Measurements from ENCODE around the gene NFE2. TPM values are rescaled to one million over a fixed set of nuclear protein-coding genes. Genes with fewer than 3 reads are reported as not detected.
A peak's percentile ranks its signal among the peaks of the same experiment; 100 is the strongest.
"Not testable (repeated sequence)": the region's sequence is repeated elsewhere in the genome, so short reads cannot be mapped to it uniquely, and the experiment has no call there.

The NFE2 gene
- total and polyA plus RNA-seq, 2 donors = 0.34 to 0.63 TPM

- WGBS = 71% methylated on average over 6 of the region's 6 CpGs
- Histone ChIP-seq H3K36me3 (ENCODE audit: insufficient read depth) (peaks cover 2% of the 10 kb centered on the region), H3K4me1 (ENCODE audit: insufficient read depth) (peaks cover 2% of the 10 kb centered on the region), H3K4me3 (ENCODE audit: low read depth, low read length) (no peak overlapping the region), H3K27ac (ENCODE audit: low read depth) (no peak overlapping the region)
- no peak for DNase-seq (ENCODE audit: extremely low spot score)
Observed at GRCh38 chr12:54328595-54329337, 28.0 kb upstream of the NFE2 start.

GRCh38 chr12:54325442-54326109 lies 24.8 kb upstream of the NFE2 start:
- peak overlapping the region; percentile 76 for H3K27ac ChIP-seq (ENCODE audit: low read depth)
- DNase-seq (ENCODE audit: extremely low spot score); H3K36me3 ChIP-seq (ENCODE audit: insufficient read depth); H3K4me1 ChIP-seq (ENCODE audit: insufficient read depth): not testable (repeated sequence)
- peak overlapping the region; percentile 60 for H3K4me3 ChIP-seq (ENCODE audit: low read depth, low read length)
- WGBS = 43% methylated on average over 22 of the region's 22 CpGs

GRCh38 chr12:54324617-54325441 lies 24.0 kb upstream of the NFE2 start, which contains the start of gene COPZ1:
Gene COPZ1, plus strand, starts transcription at chr12:54325131. Its CDS starts 33 bp downstream, at chr12:54325164.
- under 1% methylated on average over 34 of the region's 34 CpGs for WGBS

GRCh38 chr12:54321363-54321762 lies 20.5 kb upstream of the NFE2 start:
- WGBS = 86% methylated on average over 5 of the region's 5 CpGs
- no peaks in the 10 kb centered on the region for H3K4me1 ChIP-seq (ENCODE audit: insufficient read depth)
- no peak overlapping the region for H3K27ac ChIP-seq (ENCODE audit: low read depth)
- H3K36me3 ChIP-seq (ENCODE audit: insufficient read depth) = no peaks in the 10 kb centered on the region
- DNase-seq (ENCODE audit: extremely low spot score) = no peak
- no peak overlapping the region for H3K4me3 ChIP-seq (ENCODE audit: low read depth, low read length)

More at GRCh38 chr12:54324617-54325441, 24.0 kb upstream of the NFE2 start, which contains the start of gene COPZ1:
- peak; percentile 99 for DNase-seq (ENCODE audit: extremely low spot score)
- Histone ChIP-seq H3K27ac (ENCODE audit: low read depth) (peak within 1 kb of the TSS; percentile 76), H3K36me3 (ENCODE audit: insufficient read depth) (no peaks in the 10 kb centered on the region), H3K4me1 (ENCODE audit: insufficient read depth) (no peaks in the 10 kb centered on the region), H3K4me3 (ENCODE audit: low read depth, low read length) (peak within 1 kb of the TSS; percentile 60)

- 92% methylated on average over 7 of the region's 7 CpGs for WGBS
- DNase-seq (ENCODE audit: extremely low spot score); H3K27ac ChIP-seq (ENCODE audit: low read depth); H3K4me1 ChIP-seq (ENCODE audit: insufficient read depth); H3K4me3 ChIP-seq (ENCODE audit: low read depth, low read length); H3K36me3 ChIP-seq (ENCODE audit: insufficient read depth): not testable (repeated sequence)
Observed at GRCh38 chr12:54312309-54312708, 11.5 kb upstream of the NFE2 start.

- H3K27ac ChIP-seq (ENCODE audit: low read depth) = no peak overlapping the region
- H3K4me1 ChIP-seq (ENCODE audit: insufficient read depth) = no peaks in the 10 kb centered on the region
- no peaks in the 10 kb centered on the region for H3K36me3 ChIP-seq (ENCODE audit: insufficient read depth)
- no peak overlapping the region for H3K4me3 ChIP-seq (ENCODE audit: low read depth, low read length)
- 63% methylated on average over 2 of the region's 2 CpGs for WGBS
- DNase-seq (ENCODE audit: extremely low spot score) = no peak
Observed at GRCh38 chr12:54311051-54311450, 10.2 kb upstream of the NFE2 start.

GRCh38 chr12:54306925-54307741 lies 6.3 kb upstream of the NFE2 start:
- no peak overlapping the region for H3K4me3 ChIP-seq (ENCODE audit: low read depth, low read length)
- DNase-seq (ENCODE audit: extremely low spot score) = peak; percentile 42
- no peaks in the 10 kb centered on the region for H3K36me3 ChIP-seq (ENCODE audit: insufficient read depth)
- no peak overlapping the region for H3K27ac ChIP-seq (ENCODE audit: low read depth)
- no peaks in the 10 kb centered on the region for H3K4me1 ChIP-seq (ENCODE audit: insufficient read depth)
- WGBS = 59% methylated on average over 8 of the region's 8 CpGs

- Histone ChIP-seq H3K4me3 (ENCODE audit: low read depth, low read length) (no peak overlapping the region), H3K36me3 (ENCODE audit: insufficient read depth) (no peaks in the 10 kb centered on the region), H3K4me1 (ENCODE audit: insufficient read depth) (no peaks in the 10 kb centered on the region), H3K27ac (ENCODE audit: low read depth) (no peak overlapping the region)
- no peak for DNase-seq (ENCODE audit: extremely low spot score)
- 19% methylated on average over 12 of the region's 12 CpGs for WGBS
Observed at GRCh38 chr12:54304187-54304810, 3.5 kb upstream of the NFE2 start.

- no peak for DNase-seq (ENCODE audit: extremely low spot score)
- Histone ChIP-seq H3K36me3 (ENCODE audit: insufficient read depth) (no peaks in the 10 kb centered on the region), H3K27ac (ENCODE audit: low read depth) (no peak overlapping the region), H3K4me1 (ENCODE audit: insufficient read depth) (no peaks in the 10 kb centered on the region), H3K4me3 (ENCODE audit: low read depth, low read length) (no peak overlapping the region)
Observed at GRCh38 chr12:54303640-54304039, 2.8 kb upstream of the NFE2 start.

- WGBS = 78% methylated on average over 1 of the region's 1 CpG
- Histone ChIP-seq H3K27ac (ENCODE audit: low read depth) (no peak overlapping the region), H3K36me3 (ENCODE audit: insufficient read depth) (no peaks in the 10 kb centered on the region), H3K4me1 (ENCODE audit: insufficient read depth) (no peaks in the 10 kb centered on the region), H3K4me3 (ENCODE audit: low read depth, low read length) (no peak overlapping the region)
- no peak for DNase-seq (ENCODE audit: extremely low spot score)
Observed at GRCh38 chr12:54301428-54302048, 723 bp upstream of the NFE2 start.

GRCh38 chr12:54300225-54300731 lies 537 bp downstream of the NFE2 start:
- WGBS = 41% methylated on average over 3 of the region's 3 CpGs
- no peak overlapping the region for H3K27ac ChIP-seq (ENCODE audit: low read depth)
- no peak for DNase-seq (ENCODE audit: extremely low spot score)
- H3K4me3 ChIP-seq (ENCODE audit: low read depth, low read length) = no peak overlapping the region
- H3K36me3 ChIP-seq (ENCODE audit: insufficient read depth) = no peaks in the 10 kb centered on the region
- H3K4me1 ChIP-seq (ENCODE audit: insufficient read depth) = no peaks in the 10 kb centered on the region

GRCh38 chr12:54299515-54300224 lies 1.1 kb downstream of the NFE2 start:
- WGBS = 58% methylated on average over 8 of the region's 8 CpGs
- H3K36me3 ChIP-seq (ENCODE audit: insufficient read depth) = no peaks in the 10 kb centered on the region
- H3K4me1 ChIP-seq (ENCODE audit: insufficient read depth) = no peaks in the 10 kb centered on the region
- H3K27ac ChIP-seq (ENCODE audit: low read depth) = no peak overlapping the region
- H3K4me3 ChIP-seq (ENCODE audit: low read depth, low read length) = no peak overlapping the region
- no peak for DNase-seq (ENCODE audit: extremely low spot score)
